ENCODE data around the gene SMIM32.

Gene SMIM32

GRCh38 chr5:136232316-136232715, 39.4 kb upstream of the SMIM32 start:
- Histone ChIP-seq H3F3A (ENCODE audit: low read depth) (no peaks in the 10 kb centered on the region), H3K9me2 (replicated peaks; ENCODE audit: low read depth, low read length) (no peaks in the 10 kb centered on the region), H3K27me3 (ENCODE audit: insufficient read depth, low read length, poor library complexity, severe bottlenecking) (no peaks in the 10 kb centered on the region), H3K36me3 (ENCODE audit: insufficient read depth, low read length) (no peaks in the 10 kb centered on the region), H3K79me2 (ENCODE audit: insufficient read depth, low read length) (no peaks in the 10 kb centered on the region), H3K9me3 (ENCODE audit: insufficient read depth, low read depth, low read length) (no peaks in the 10 kb centered on the region), H3K4me3 (ENCODE audit: low read length, poor library complexity, severe bottlenecking) (no peak overlapping the region), H3K4me1 (ENCODE audit: insufficient read depth, low read length, poor library complexity, severe bottlenecking) (no peaks in the 10 kb centered on the region), H3K4me2 (ENCODE audit: low read depth, low read length, poor library complexity, severe bottlenecking) (no peak overlapping the region), H4K20me1 (ENCODE audit: insufficient read depth, low read length, poor library complexity, severe bottlenecking) (no peaks in the 10 kb centered on the region), H3K9ac (ENCODE audit: low read depth, low read length, poor library complexity, severe bottlenecking) (no peak overlapping the region), H2AFZ (ENCODE audit: low read length) (no peak overlapping the region)
- TF ChIP-seq EZH2phosphoT487 (IDR thresholded peaks at IDR 0.05; ENCODE audit: borderline replicate concordance) = no peak
- no peak for TF ChIP-seq CTCF (conservative IDR thresholded peaks at IDR 0.05; ENCODE audit: low read length)

GRCh38 chr5:136230176-136230575, 37.2 kb upstream of the SMIM32 start:
- no peaks in the 10 kb centered on the region for H3K9me2 ChIP-seq (replicated peaks; ENCODE audit: low read depth, low read length)
- no peaks in the 10 kb centered on the region for H3K9me3 ChIP-seq (ENCODE audit: insufficient read depth, low read depth, low read length)
- no peaks in the 10 kb centered on the region for H4K20me1 ChIP-seq (ENCODE audit: insufficient read depth, low read length, poor library complexity, severe bottlenecking)
- no peak overlapping the region for H2AFZ ChIP-seq (ENCODE audit: low read length)
- no peaks in the 10 kb centered on the region for H3K4me1 ChIP-seq (ENCODE audit: insufficient read depth, low read length, poor library complexity, severe bottlenecking)
- no peak overlapping the region for H3K9ac ChIP-seq (ENCODE audit: low read depth, low read length, poor library complexity, severe bottlenecking)
- no peak for TF ChIP-seq CTCF (conservative IDR thresholded peaks at IDR 0.05; ENCODE audit: low read length)
- TF ChIP-seq EZH2phosphoT487 (IDR thresholded peaks at IDR 0.05; ENCODE audit: borderline replicate concordance) = no peak
- no peaks in the 10 kb centered on the region for H3F3A ChIP-seq (ENCODE audit: low read depth)
- no peak overlapping the region for H3K4me2 ChIP-seq (ENCODE audit: low read depth, low read length, poor library complexity, severe bottlenecking)
- no peak overlapping the region for H3K4me3 ChIP-seq (ENCODE audit: low read length, poor library complexity, severe bottlenecking)
- H3K27me3 ChIP-seq (ENCODE audit: insufficient read depth, low read length, poor library complexity, severe bottlenecking) = no peaks in the 10 kb centered on the region
- no peaks in the 10 kb centered on the region for H3K36me3 ChIP-seq (ENCODE audit: insufficient read depth, low read length)
- no peaks in the 10 kb centered on the region for H3K79me2 ChIP-seq (ENCODE audit: insufficient read depth, low read length)

GRCh38 chr5:136228136-136228757, 35.3 kb upstream of the SMIM32 start:
- H3K9me3 ChIP-seq (ENCODE audit: insufficient read depth, low read depth, low read length) = no peaks in the 10 kb centered on the region
- no peak overlapping the region for H3K4me2 ChIP-seq (ENCODE audit: low read depth, low read length, poor library complexity, severe bottlenecking)
- H3F3A ChIP-seq (ENCODE audit: low read depth) = no peaks in the 10 kb centered on the region
- no peaks in the 10 kb centered on the region for H3K79me2 ChIP-seq (ENCODE audit: insufficient read depth, low read length)
- no peaks in the 10 kb centered on the region for H3K27me3 ChIP-seq (ENCODE audit: insufficient read depth, low read length, poor library complexity, severe bottlenecking)
- TF ChIP-seq CTCF (conservative IDR thresholded peaks at IDR 0.05; ENCODE audit: low read length) (no peak), EZH2phosphoT487 (IDR thresholded peaks at IDR 0.05; ENCODE audit: borderline replicate concordance) (no peak)
- H3K9ac ChIP-seq (ENCODE audit: low read depth, low read length, poor library complexity, severe bottlenecking) = no peak overlapping the region
- no peaks in the 10 kb centered on the region for H4K20me1 ChIP-seq (ENCODE audit: insufficient read depth, low read length, poor library complexity, severe bottlenecking)
- no peak overlapping the region for H3K4me3 ChIP-seq (ENCODE audit: low read length, poor library complexity, severe bottlenecking)
- H3K4me1 ChIP-seq (ENCODE audit: insufficient read depth, low read length, poor library complexity, severe bottlenecking) = no peaks in the 10 kb centered on the region
- H2AFZ ChIP-seq (ENCODE audit: low read length) = no peak overlapping the region
- no peaks in the 10 kb centered on the region for H3K9me2 ChIP-seq (replicated peaks; ENCODE audit: low read depth, low read length)
- H3K36me3 ChIP-seq (ENCODE audit: insufficient read depth, low read length) = no peaks in the 10 kb centered on the region

Measured in Loucy (cell line).